GM23338 (cell line): ENCODE results near the gene TTC9C. TPM values are rescaled to one million over a fixed set of nuclear protein-coding genes. Genes with fewer than 3 reads are reported as not detected.

Source experiments
- ATAC-seq: fragments of 200-7000 bp; cut with Tn5 transposase; 3 replicates; pipeline ENCODE4 v1.9.1; 2020
- DNase-seq: peaks from one replicate; pipeline ENCODE4 v3.0.0-alpha.2; 2015; ENCODE audit warnings: low spot score
- H2AFZ ChIP-seq: fragments of 200-600 bp; sonication (generic); 2 replicates; pipeline ENCODE4 v1.8.0; 2016; ENCODE audit warnings: antibody characterized with exemption, mild to moderate bottlenecking, moderate library complexity
- H3F3A ChIP-seq: fragments of 200-600 bp; sonication (generic); replicated peaks from 2 replicates; pipeline ENCODE4 v1.8.0; 2017; ENCODE audit warnings: antibody characterized with exemption, mixed run types, low read depth
- H3K27ac ChIP-seq: fragments of 200-600 bp; sonication (generic); 2 replicates; pipeline ENCODE4 v1.6.1; 2016; ENCODE audit warnings: low read depth
- H3K27me3 ChIP-seq: fragments of 200-600 bp; sonication (generic); 2 replicates; pipeline ENCODE4 v1.8.0; 2016; ENCODE audit warnings: mild to moderate bottlenecking, mixed run types, moderate library complexity; ENCODE audit not compliant: insufficient read depth
- H3K36me3 ChIP-seq: fragments of 200-600 bp; sonication (generic); 2 replicates; pipeline ENCODE4 v1.8.0; 2016; ENCODE audit warnings: mild to moderate bottlenecking; ENCODE audit not compliant: insufficient read depth
- H3K4me1 ChIP-seq: fragments of 200-600 bp; sonication (generic); 2 replicates; pipeline ENCODE4 v1.8.0; 2016; ENCODE audit warnings: mild to moderate bottlenecking, moderate library complexity; ENCODE audit not compliant: insufficient read depth
- H3K4me2 ChIP-seq: fragments of 200-600 bp; sonication (generic); 2 replicates; pipeline ENCODE4 v1.7.1; 2017; ENCODE audit warnings: mixed run types
- H3K4me3 ChIP-seq: fragments of 200-600 bp; sonication (generic); 2 replicates; pipeline ENCODE4 v1.6.1; 2016; ENCODE audit warnings: mixed run types
- H3K79me2 ChIP-seq: fragments of 200-600 bp; sonication (generic); replicated peaks from 2 replicates; pipeline ENCODE4 v1.8.0; 2017; ENCODE audit warnings: mild to moderate bottlenecking; ENCODE audit not compliant: insufficient read depth
- H3K9me2 ChIP-seq: fragments of 200-600 bp; sonication (generic); 2 replicates; pipeline ENCODE4 v1.8.0; 2017; ENCODE audit not compliant: insufficient read depth
- H4K20me1 ChIP-seq: fragments of 200-600 bp; sonication (generic); replicated peaks from 2 replicates; pipeline ENCODE4 v1.8.0; 2017; ENCODE audit warnings: mild to moderate bottlenecking; ENCODE audit not compliant: insufficient read depth
- H3K27ac Mint-ChIP-seq: 2 replicates; pipeline ENCODE4 v1.8.0; 2020; ENCODE audit warnings: inconsistent platforms, mild to moderate bottlenecking, moderate library complexity, mixed read lengths
- H3K27me3 Mint-ChIP-seq: 3 replicates; pipeline ENCODE4 v1.8.0; 2022; ENCODE audit warnings: low read depth, mild to moderate bottlenecking, moderate library complexity, mixed read lengths, inconsistent platforms; ENCODE audit not compliant: insufficient read depth, poor library complexity
- H3K36me3 Mint-ChIP-seq: 3 replicates; pipeline ENCODE4 v1.8.0; 2021; ENCODE audit warnings: low read depth, mild to moderate bottlenecking, inconsistent platforms, moderate library complexity, mixed read lengths
- H3K4me1 Mint-ChIP-seq: 3 replicates; pipeline ENCODE4 v1.8.0; 2020; ENCODE audit warnings: mild to moderate bottlenecking, inconsistent platforms, mixed read lengths
- H3K4me3 Mint-ChIP-seq: 3 replicates; pipeline ENCODE4 v1.8.0; 2021; ENCODE audit warnings: moderate library complexity, mild to moderate bottlenecking, inconsistent platforms, mixed read lengths
- H3K9me3 Mint-ChIP-seq: 3 replicates; pipeline ENCODE4 v1.8.0; 2020; ENCODE audit warnings: moderate library complexity, mild to moderate bottlenecking, inconsistent platforms, mixed read lengths
- CTCF ChIP-seq, 2 experiments: fragments of 200-600 bp in 1 of 2; sonication (generic) in 1 of 2; conservative IDR thresholded peaks; 2 replicates each; pipeline versions ENCODE4 v1.5.1 to v1.6.1; 2016 to 2017; ENCODE audit warnings: antibody characterized with exemption in 2 of 2, low read depth in 2 of 2, mild to moderate bottlenecking in 2 of 2, moderate library complexity in 1 of 2
- ETS1 ChIP-seq: IDR thresholded peaks from 2 replicates; pipeline ENCODE4 v1.6.1; 2016; ENCODE audit warnings: antibody characterized with exemption
- NANOG ChIP-seq: IDR thresholded peaks from 2 replicates; pipeline ENCODE4 v1.6.1; 2016; ENCODE audit warnings: antibody characterized with exemption, borderline replicate concordance
- POLR2AphosphoS5 ChIP-seq: IDR thresholded peaks from 2 replicates; pipeline ENCODE4 v1.6.1; 2016; ENCODE audit warnings: antibody characterized with exemption, low read depth
- ZNF462 ChIP-seq: fragments of 250-450 bp; sonication (Bioruptor Pico); IDR thresholded peaks from 2 replicates; pipeline ENCODE4 v1.5.0; 2020; ENCODE audit warnings: mild to moderate bottlenecking, moderate library complexity
- polyA plus RNA-seq: library from polyadenylated mRNA; unstranded; fragments of >200 nt; fragmentation: Nextera tagmentation; extraction: Ambion mirVana; gene quantifications from 2 replicates; pipeline ENCODE4 v1.2.1, GENCODE V29; 2016
- total RNA-seq: library from RNA; depleted of rRNA; stranded (reverse); fragments of >200 nt; shearing (Covaris generic); gene quantifications from 2 replicates; pipeline ENCODE4 v1.2.3, GENCODE V29; 2014

TTC9C gene
- total and polyA plus RNA-seq, 2 experiments from 2014 or later: 27.5 to 42.0 TPM

- peaks cover 38% of the 10 kb centered on the region for H3K36me3 Mint-ChIP-seq
- no peaks in the 10 kb centered on the region; the same call in 2 of the 3 replicates for H3K9me3 Mint-ChIP-seq
- H3K9me2 ChIP-seq: no peaks in the 10 kb centered on the region
- ATAC-seq (peak; percentile 81), DNase-seq (peak; percentile 99)
- peak; percentile 54; the same call in 1 of the 2 replicates for TF ChIP-seq ETS1
- TF ChIP-seq CTCF (conservative IDR thresholded peaks at IDR 0.05; ENCODE audit: low read depth in 2 of 2): no peak
- peak; percentile 90 for TF ChIP-seq POLR2AphosphoS5
- H4K20me1 ChIP-seq: peaks cover 35% of the 10 kb centered on the region
- peak within 1 kb of the TSS; percentile 97 for H3K27ac ChIP-seq
- peaks cover 76% of the 10 kb centered on the region for H3K79me2 ChIP-seq
- peaks cover 26% of the 10 kb centered on the region for H3K36me3 ChIP-seq
- peak within 1 kb of the TSS; percentile 98 for H3K4me3 Mint-ChIP-seq
- peaks cover 21% of the 10 kb centered on the region for H3K4me1 Mint-ChIP-seq
- no peak within 1 kb of the TSS; the same call in 1 of the 2 replicates for H2AFZ ChIP-seq
- H3K4me2 ChIP-seq: peak within 1 kb of the TSS; percentile 98
- peaks cover 24% of the 10 kb centered on the region for H3K4me1 ChIP-seq
- peaks cover 43% of the 10 kb centered on the region for H3F3A ChIP-seq
- H3K27ac Mint-ChIP-seq: peak within 1 kb of the TSS; percentile 99
- peaks cover 14% of the 10 kb centered on the region for H3K27me3 Mint-ChIP-seq
- H3K4me3 ChIP-seq: peak within 1 kb of the TSS; percentile 59
- no peaks in the 10 kb centered on the region for H3K27me3 ChIP-seq
These were observed 968 bp upstream of the TTC9C start, which contains the start of gene HNRNPUL2 for GRCh38 chr11:62727165-62727871. Gene HNRNPUL2, minus strand, starts transcription at chr11:62727457. Its CDS starts 301 bp downstream, at chr11:62727156.

- peak; percentile 66 for ATAC-seq
- H2AFZ ChIP-seq: no peak overlapping the region
- peak overlapping the region; percentile 98 for H3K4me2 ChIP-seq
- H3K9me3 Mint-ChIP-seq: no peaks in the 10 kb centered on the region; the same call in 2 of the 3 replicates
- H3K36me3 Mint-ChIP-seq: peaks cover 35% of the 10 kb centered on the region
- peaks cover 14% of the 10 kb centered on the region for H3K27me3 Mint-ChIP-seq
- H3K27me3 ChIP-seq: no peaks in the 10 kb centered on the region
- no peaks in the 10 kb centered on the region for H3K9me2 ChIP-seq
- peak overlapping the region; percentile 59 for H3K4me3 ChIP-seq
- H3F3A ChIP-seq: peaks cover 38% of the 10 kb centered on the region
- H3K4me1 Mint-ChIP-seq: peaks cover 21% of the 10 kb centered on the region
- H3K27ac Mint-ChIP-seq: peak overlapping the region; percentile 99
- peaks cover 21% of the 10 kb centered on the region for H3K36me3 ChIP-seq
- peaks cover 24% of the 10 kb centered on the region for H3K4me1 ChIP-seq
- peak overlapping the region; percentile 98 for H3K4me3 Mint-ChIP-seq
- peak; percentile 99 for DNase-seq
- peaks cover 71% of the 10 kb centered on the region for H3K79me2 ChIP-seq
- H4K20me1 ChIP-seq: peaks cover 32% of the 10 kb centered on the region
- H3K27ac ChIP-seq: peak overlapping the region; percentile 97
- TF ChIP-seq NANOG (no peak), ZNF462 (no peak), ETS1 (no peak)
These were observed 465 bp upstream of the TTC9C start for GRCh38 chr11:62727872-62728170.
